ENCODE results near the gene KLHDC4.

Gene KLHDC4

DNA sequence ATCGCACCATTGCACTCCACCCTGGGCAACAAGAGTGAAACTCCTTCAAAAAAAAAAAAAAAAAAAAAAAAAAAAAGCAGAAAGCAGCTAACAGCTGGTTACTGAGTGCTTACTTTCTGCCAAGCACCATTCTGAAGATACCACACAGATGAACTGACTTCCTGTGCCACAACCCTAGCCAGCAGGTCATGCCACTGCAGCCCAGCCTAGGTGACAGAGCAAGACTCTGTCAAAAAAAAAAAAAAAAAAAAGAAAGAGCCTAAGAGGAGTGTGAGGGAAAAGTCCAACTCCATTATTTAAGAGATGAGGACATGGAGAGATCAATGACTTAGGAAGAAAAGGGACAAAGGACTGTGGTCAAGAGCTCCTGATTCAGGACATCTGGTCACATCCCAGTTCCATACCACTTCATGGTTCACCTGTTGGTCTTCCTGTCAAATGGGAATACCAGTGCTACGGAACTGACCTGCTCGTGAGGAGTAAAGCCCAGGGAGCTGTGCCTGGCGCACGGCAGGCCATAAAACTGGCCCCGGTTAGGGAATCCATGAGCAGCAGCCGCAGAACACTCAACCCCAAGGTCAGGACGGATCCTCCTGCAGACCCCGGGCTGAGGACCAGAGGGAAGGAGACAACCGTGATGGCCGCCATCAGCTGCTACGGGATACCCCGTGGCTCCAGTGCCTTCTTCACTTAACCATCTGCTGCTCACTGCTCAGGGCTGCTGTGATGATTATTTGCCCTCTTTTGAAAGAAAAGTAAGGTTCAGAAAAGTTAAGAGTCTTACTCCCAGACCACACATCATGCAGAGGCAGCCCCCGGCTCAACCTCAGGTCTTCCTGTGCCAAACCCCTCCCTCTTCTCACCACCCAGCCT, 950 bp downstream of the KLHDC4 start:
- Histone ChIP-seq H3K4me1 (ENCODE audit: control insufficient read depth, insufficient read depth, low read length, poor library complexity, severe bottlenecking) (peaks cover 6% of the 10 kb centered on the region), H3K9me3 (ENCODE audit: control insufficient read depth, low read length) (no peaks in the 10 kb centered on the region), H3K36me3 (ENCODE audit: control insufficient read depth, insufficient read depth, low read length) (peaks cover 45% of the 10 kb centered on the region), H3K4me3 (ENCODE audit: extremely low read depth, insufficient read depth, low read length, poor library complexity, severe bottlenecking) (peak overlapping the region; percentile 95), H3K27ac (ENCODE audit: low read depth, low read length, severe bottlenecking) (no peak overlapping the region)
- WGBS, 2 experiments (ENCODE audit: insufficient coverage in 2 of 2), result 38 to 45% methylated on average over 11 to 12 of the region's 14 CpGs

- peaks cover 6% of the 10 kb centered on the region for H3K4me1 ChIP-seq (ENCODE audit: control insufficient read depth, insufficient read depth, low read length, poor library complexity, severe bottlenecking)
- 92 to 93% methylated on average over 9 of the region's 9 CpGs for WGBS, 2 experiments (ENCODE audit: insufficient coverage in 2 of 2)
- peaks cover 66% of the 10 kb centered on the region for H3K36me3 ChIP-seq (ENCODE audit: control insufficient read depth, insufficient read depth, low read length)
- H3K9me3 ChIP-seq (ENCODE audit: control insufficient read depth, low read length), result no peaks in the 10 kb centered on the region
- no peak overlapping the region for H3K4me3 ChIP-seq (ENCODE audit: extremely low read depth, insufficient read depth, low read length, poor library complexity, severe bottlenecking)
- H3K27ac ChIP-seq (ENCODE audit: low read depth, low read length, severe bottlenecking), result no peak overlapping the region
Observed at GRCh38 chr16:87762620-87763019, 3.2 kb downstream of the KLHDC4 start.

- no peak overlapping the region for H3K4me3 ChIP-seq (ENCODE audit: extremely low read depth, insufficient read depth, low read length, poor library complexity, severe bottlenecking)
- H3K9me3 ChIP-seq (ENCODE audit: control insufficient read depth, low read length), result no peaks in the 10 kb centered on the region
- H3K27ac ChIP-seq (ENCODE audit: low read depth, low read length, severe bottlenecking), result no peak overlapping the region
- peaks cover 71% of the 10 kb centered on the region for H3K36me3 ChIP-seq (ENCODE audit: control insufficient read depth, insufficient read depth, low read length)
- WGBS, 2 experiments (ENCODE audit: insufficient coverage in 2 of 2), result 95 to 96% methylated on average over 13 to 14 of the region's 14 CpGs
- peaks cover 6% of the 10 kb centered on the region for H3K4me1 ChIP-seq (ENCODE audit: control insufficient read depth, insufficient read depth, low read length, poor library complexity, severe bottlenecking)
Observed at GRCh38 chr16:87762071-87762571, 3.7 kb downstream of the KLHDC4 start.

DNA sequence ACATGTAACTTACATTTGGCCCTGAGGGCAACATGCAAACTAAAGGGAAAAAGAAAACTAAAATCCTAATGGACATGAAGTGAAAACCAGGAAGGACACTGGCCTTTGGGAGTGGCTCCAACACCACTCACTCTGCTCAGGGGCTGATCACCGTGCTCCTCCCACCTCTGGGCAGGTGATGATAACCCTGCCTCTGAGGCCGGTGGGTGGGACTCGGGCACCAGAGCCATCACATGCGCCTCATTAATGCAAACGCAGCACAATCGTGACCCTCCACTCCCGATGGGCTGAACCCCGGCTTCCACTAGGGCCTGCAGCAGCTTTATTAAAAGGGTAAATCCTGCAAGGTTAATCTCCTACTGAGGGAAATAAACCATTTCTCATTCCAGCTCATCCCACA, 4.7 kb downstream of the KLHDC4 start:
- 90 to 100% methylated on average over 7 to 8 of the region's 8 CpGs for WGBS, 2 experiments (ENCODE audit: insufficient coverage in 2 of 2)
- Histone ChIP-seq H3K4me3 (ENCODE audit: extremely low read depth, insufficient read depth, low read length, poor library complexity, severe bottlenecking) (no peak overlapping the region), H3K27ac (ENCODE audit: low read depth, low read length, severe bottlenecking) (no peak overlapping the region), H3K4me1 (ENCODE audit: control insufficient read depth, insufficient read depth, low read length, poor library complexity, severe bottlenecking) (peaks cover 6% of the 10 kb centered on the region), H3K9me3 (ENCODE audit: control insufficient read depth, low read length) (no peaks in the 10 kb centered on the region), H3K36me3 (ENCODE audit: control insufficient read depth, insufficient read depth, low read length) (peaks cover 82% of the 10 kb centered on the region)

DNA sequence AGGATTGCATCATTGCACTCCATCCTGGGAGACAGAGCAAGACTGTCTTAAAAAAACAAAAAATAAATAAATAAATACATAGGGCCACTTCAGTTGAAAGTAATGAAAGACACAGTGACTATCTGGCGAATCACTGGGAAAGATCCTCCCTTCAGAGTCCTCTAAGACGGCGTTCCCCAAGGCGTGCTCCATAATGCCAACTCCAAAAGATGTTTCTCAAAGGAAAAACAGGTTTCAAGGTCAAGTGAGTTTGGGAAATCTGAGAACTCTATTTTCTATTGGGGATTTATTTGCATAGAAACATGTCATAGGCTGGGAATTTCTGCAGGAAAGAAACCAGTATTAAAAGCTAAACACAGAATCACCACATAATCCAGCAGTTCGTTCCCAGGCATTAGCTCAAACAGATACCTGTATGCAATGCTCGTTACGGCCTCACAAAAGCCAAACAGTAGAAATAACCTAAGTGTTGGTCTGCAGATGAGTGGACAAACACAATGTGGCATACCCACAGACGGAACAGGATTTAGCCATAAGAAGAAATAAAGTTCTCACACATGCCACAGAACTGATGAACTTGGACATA, 7.9 kb downstream of the KLHDC4 start:
- Histone ChIP-seq H3K36me3 (ENCODE audit: control insufficient read depth, insufficient read depth, low read length) (peaks cover 94% of the 10 kb centered on the region), H3K4me1 (ENCODE audit: control insufficient read depth, insufficient read depth, low read length, poor library complexity, severe bottlenecking) (no peaks in the 10 kb centered on the region), H3K9me3 (ENCODE audit: control insufficient read depth, low read length) (no peaks in the 10 kb centered on the region), H3K27ac (ENCODE audit: low read depth, low read length, severe bottlenecking) (no peak overlapping the region), H3K4me3 (ENCODE audit: extremely low read depth, insufficient read depth, low read length, poor library complexity, severe bottlenecking) (no peak overlapping the region)
- 88 to 92% methylated on average over 6 to 7 of the region's 8 CpGs for WGBS, 2 experiments (ENCODE audit: insufficient coverage in 2 of 2)

GRCh38 chr16:87754535-87754934, 11.3 kb downstream of the KLHDC4 start:
- peaks cover 89% of the 10 kb centered on the region for H3K36me3 ChIP-seq (ENCODE audit: control insufficient read depth, insufficient read depth, low read length)
- no peak overlapping the region for H3K4me3 ChIP-seq (ENCODE audit: extremely low read depth, insufficient read depth, low read length, poor library complexity, severe bottlenecking)
- WGBS, 2 experiments (ENCODE audit: insufficient coverage in 2 of 2), result 96 to 97% methylated on average over 11 of the region's 11 CpGs
- no peak overlapping the region for H3K27ac ChIP-seq (ENCODE audit: low read depth, low read length, severe bottlenecking)
- H3K9me3 ChIP-seq (ENCODE audit: control insufficient read depth, low read length), result no peaks in the 10 kb centered on the region
- H3K4me1 ChIP-seq (ENCODE audit: control insufficient read depth, insufficient read depth, low read length, poor library complexity, severe bottlenecking), result no peaks in the 10 kb centered on the region

DNA sequence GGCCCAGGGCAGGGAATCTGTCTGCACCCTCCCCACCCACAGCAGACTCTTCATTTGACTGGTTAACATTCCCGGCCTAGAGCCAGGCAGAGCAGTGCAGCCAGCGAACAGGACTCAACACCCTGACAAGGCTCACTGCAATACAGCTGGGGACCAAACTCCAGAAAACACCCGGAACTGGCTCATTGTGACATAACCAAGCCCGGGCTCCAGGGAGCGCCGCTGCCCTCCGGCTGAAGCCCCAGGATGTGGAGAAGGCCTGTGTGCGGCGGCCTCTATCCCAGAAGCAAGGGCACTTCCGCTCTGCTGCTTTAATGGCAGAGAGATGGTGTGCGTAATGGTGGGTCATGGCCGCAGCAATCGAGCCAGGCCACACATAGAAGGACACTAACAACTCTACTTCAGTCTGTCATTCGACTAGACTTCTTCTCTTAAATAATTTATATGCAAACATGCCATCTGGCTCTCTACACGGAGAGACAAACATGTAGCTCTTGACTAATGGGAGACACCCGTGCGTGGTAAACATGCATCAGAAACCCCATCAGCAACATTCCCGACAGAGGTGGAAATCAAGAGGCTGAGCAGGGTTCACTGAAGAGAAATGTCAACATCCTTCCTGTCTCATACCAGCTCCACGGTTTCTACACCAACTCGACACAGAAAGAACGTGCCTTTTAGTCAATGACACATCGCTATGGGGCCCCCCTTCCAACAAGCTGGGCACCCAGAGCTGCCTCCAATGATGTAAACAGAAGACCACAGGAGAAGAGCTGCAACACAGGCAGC, 18.0 kb downstream of the KLHDC4 start:
- Histone ChIP-seq H3K36me3 (ENCODE audit: control insufficient read depth, insufficient read depth, low read length) (peaks cover 83% of the 10 kb centered on the region), H3K4me1 (ENCODE audit: control insufficient read depth, insufficient read depth, low read length, poor library complexity, severe bottlenecking) (no peaks in the 10 kb centered on the region), H3K9me3 (ENCODE audit: control insufficient read depth, low read length) (no peaks in the 10 kb centered on the region), H3K27ac (ENCODE audit: low read depth, low read length, severe bottlenecking) (no peak overlapping the region), H3K4me3 (ENCODE audit: extremely low read depth, insufficient read depth, low read length, poor library complexity, severe bottlenecking) (no peak overlapping the region)
- 90 to 92% methylated on average over 17 to 20 of the region's 22 CpGs for WGBS, 2 experiments (ENCODE audit: insufficient coverage in 2 of 2)

- peaks cover 88% of the 10 kb centered on the region for H3K36me3 ChIP-seq (ENCODE audit: control insufficient read depth, insufficient read depth, low read length)
- 98% methylated on average over 6 to 8 of the region's 8 CpGs for WGBS, 2 experiments (ENCODE audit: insufficient coverage in 2 of 2)
- H3K27ac ChIP-seq (ENCODE audit: low read depth, low read length, severe bottlenecking), result no peak overlapping the region
Observed at GRCh38 chr16:87746178-87746577, 19.6 kb downstream of the KLHDC4 start.

GRCh38 chr16:87744750-87745514, 20.9 kb downstream of the KLHDC4 start:
- Histone ChIP-seq H3K4me3 (ENCODE audit: extremely low read depth, insufficient read depth, low read length, poor library complexity, severe bottlenecking) (no peak overlapping the region), H3K27ac (ENCODE audit: low read depth, low read length, severe bottlenecking) (no peak overlapping the region), H3K9me3 (ENCODE audit: control insufficient read depth, low read length) (peaks cover 3% of the 10 kb centered on the region), H3K4me1 (ENCODE audit: control insufficient read depth, insufficient read depth, low read length, poor library complexity, severe bottlenecking) (no peaks in the 10 kb centered on the region), H3K36me3 (ENCODE audit: control insufficient read depth, insufficient read depth, low read length) (peaks cover 88% of the 10 kb centered on the region)
- 93% methylated on average over 22 to 24 of the region's 25 CpGs for WGBS, 2 experiments (ENCODE audit: insufficient coverage in 2 of 2)

More at GRCh38 chr16:87746178-87746577, 19.6 kb downstream of the KLHDC4 start:
- Histone ChIP-seq H3K4me1 (ENCODE audit: control insufficient read depth, insufficient read depth, low read length, poor library complexity, severe bottlenecking) (no peaks in the 10 kb centered on the region), H3K9me3 (ENCODE audit: control insufficient read depth, low read length) (peaks cover 3% of the 10 kb centered on the region), H3K4me3 (ENCODE audit: extremely low read depth, insufficient read depth, low read length, poor library complexity, severe bottlenecking) (no peak overlapping the region)
